ENCODE results near the gene SELENON. TPM values are rescaled to one million over a fixed set of nuclear protein-coding genes. Genes with fewer than 3 reads are reported as not detected.
A peak's percentile ranks its signal among the peaks of the same experiment; 100 is the strongest.

The SELENON gene
- polyA plus RNA-seq, 3 donors = 1.5 to 31.5 (median 3.5) TPM

DNA sequence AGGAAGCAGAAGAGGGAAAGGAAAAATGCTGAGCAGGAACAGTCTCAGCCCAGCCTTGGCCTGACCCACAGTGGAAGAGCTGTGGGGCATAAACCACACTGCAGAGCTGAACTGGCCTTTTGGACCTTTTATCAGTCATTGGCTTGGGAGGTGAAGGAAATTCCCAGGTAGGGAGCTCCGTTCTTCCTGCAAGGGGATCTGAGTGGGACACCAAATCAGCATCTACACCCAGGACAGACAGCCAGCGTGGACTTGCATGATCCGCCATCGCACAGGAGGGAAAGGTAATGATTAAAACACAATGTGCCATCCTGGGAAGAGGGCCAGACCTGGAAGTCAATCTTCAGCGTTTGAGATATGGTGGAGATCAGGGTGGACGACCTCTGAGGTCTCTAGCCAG lies 18.6 kb downstream of the SELENON start:
- Mint-ChIP-seq H3K27me3 (ENCODE audit: low read depth in 3 of 3) (peaks cover 0 to 4% (median 3%) of the 10 kb centered on the region in 3 donors), H3K4me3 (peak overlapping the region in 1 of 2 donors; percentile 11), H3K27ac (peak overlapping the region in 1 of 7 donors; percentile 28), H3K4me1 (peaks cover 34% of the 10 kb centered on the region), H3K9me3 (peaks cover 0 to 2% (median 0%) of the 10 kb centered on the region in 7 donors), H3K36me3 (peaks cover 31 to 42% of the 10 kb centered on the region in 2 donors)
- no peak overlapping the region for H2AFZ ChIP-seq (ENCODE audit: insufficient read depth, low read depth, low read length, poor library complexity, severe bottlenecking)
- no peaks in the 10 kb centered on the region for H3K27me3 ChIP-seq (ENCODE audit: control insufficient read depth in 2 of 2, insufficient read depth in 2 of 2, low read length in 2 of 2)
- H4K20me1 ChIP-seq (ENCODE audit: insufficient read depth, low read length) = peaks cover 22% of the 10 kb centered on the region
- peak overlapping the region in 1 of 3 experiments; percentile 93 for H3K4me3 ChIP-seq (replicated peaks in 1 of 3; ENCODE audit: low read depth in 2 of 3, low read length in 3 of 3)
- H3K36me3 ChIP-seq (replicated peaks in 1 of 2; ENCODE audit: control insufficient read depth in 1 of 2, insufficient read depth in 2 of 2, low read length in 2 of 2) = peaks cover 25 to 31% of the 10 kb centered on the region in 2 donors
- H3K27ac ChIP-seq (ENCODE audit: low read depth in 1 of 2, low read length in 2 of 2) = no peak overlapping the region
- DNase-seq = no peak
- no peaks in the 10 kb centered on the region for H3K9me3 ChIP-seq (replicated peaks in 1 of 2; ENCODE audit: control insufficient read depth in 1 of 2, insufficient read depth in 1 of 2, low read length in 2 of 2)
- H3K4me2 ChIP-seq (replicated peaks; ENCODE audit: extremely low read depth, low read length, poor library complexity, severe bottlenecking) = peak overlapping the region; percentile 99
- intact Hi-C loops (cut with micrococcal nuclease) = no loop called here
- TF ChIP-seq CTCF (IDR thresholded peaks at IDR 0.05) = no peak
- peaks cover 37% of the 10 kb centered on the region for H3K79me2 ChIP-seq (ENCODE audit: insufficient read depth, low read length)
- H3K4me1 ChIP-seq (ENCODE audit: control insufficient read depth in 1 of 2, insufficient read depth in 2 of 2, low read length in 2 of 2) = peaks cover 20 to 33% of the 10 kb centered on the region in 2 donors
- no peak overlapping the region for H3K9ac ChIP-seq (ENCODE audit: insufficient read depth, low read length, poor library complexity, severe bottlenecking)
- WGBS (ENCODE audit: insufficient coverage) = 100% methylated on average over 1 of the region's 6 CpGs

GRCh38 chr1:25819491-25820246 lies 19.7 kb downstream of the SELENON start, which contains the start of gene MTFR1L:
MTFR1L (plus strand) TSS chr1:25819954; CDS start chr1:25823105, 3,151 bp downstream.
- peaks cover 0 to 2% (median 0%) of the 10 kb centered on the region in 7 donors for H3K9me3 Mint-ChIP-seq
- H3K36me3 ChIP-seq (replicated peaks in 1 of 2; ENCODE audit: control insufficient read depth in 1 of 2, insufficient read depth in 2 of 2, low read length in 2 of 2) = peaks cover 19 to 30% of the 10 kb centered on the region in 2 donors
- H3K4me2 ChIP-seq (replicated peaks; ENCODE audit: extremely low read depth, low read length, poor library complexity, severe bottlenecking) = peak within 1 kb of the TSS; percentile 99
- H3K9me3 ChIP-seq (replicated peaks in 1 of 2; ENCODE audit: control insufficient read depth in 1 of 2, insufficient read depth in 1 of 2, low read length in 2 of 2) = no peaks in the 10 kb centered on the region
- peaks cover 0 to 4% (median 3%) of the 10 kb centered on the region in 3 donors for H3K27me3 Mint-ChIP-seq (ENCODE audit: low read depth in 3 of 3)
- peaks cover 25 to 41% of the 10 kb centered on the region in 2 donors for H3K36me3 Mint-ChIP-seq
- no peak for TF ChIP-seq CTCF (IDR thresholded peaks at IDR 0.05)
- peak within 1 kb of the TSS; percentile 82 to 87 for H3K27ac ChIP-seq (ENCODE audit: low read depth in 1 of 2, low read length in 2 of 2)
- peaks cover 20 to 33% of the 10 kb centered on the region in 2 donors for H3K4me1 ChIP-seq (ENCODE audit: control insufficient read depth in 1 of 2, insufficient read depth in 2 of 2, low read length in 2 of 2)
- intact Hi-C loops (cut with micrococcal nuclease) = loop anchor here in 1 of 2 donors (2.0 to 5.0 kb wide), 2 partner anchors 38 to 179 kb away; partner anchors contain the start of genes AUNIP and PAFAH2
- H3K79me2 ChIP-seq (ENCODE audit: insufficient read depth, low read length) = peaks cover 48% of the 10 kb centered on the region
- H3K4me1 Mint-ChIP-seq = peaks cover 36% of the 10 kb centered on the region
- peak within 1 kb of the TSS; percentile 91 to 98 (median 95) for H3K27ac Mint-ChIP-seq
- H3K9ac ChIP-seq (ENCODE audit: insufficient read depth, low read length, poor library complexity, severe bottlenecking) = peak within 1 kb of the TSS; percentile 95
- peak; percentile 51 to 75 (median 58) for DNase-seq
- under 1% methylated on average over 63 of the region's 64 CpGs for WGBS (ENCODE audit: insufficient coverage)
- peak within 1 kb of the TSS; percentile 70 to 93 (median 88) for H3K4me3 ChIP-seq (replicated peaks in 1 of 3; ENCODE audit: low read depth in 2 of 3, low read length in 3 of 3)
- peak within 1 kb of the TSS; percentile 97 to 98 for H3K4me3 Mint-ChIP-seq
- peak within 1 kb of the TSS; percentile 98 for H2AFZ ChIP-seq (ENCODE audit: insufficient read depth, low read depth, low read length, poor library complexity, severe bottlenecking)
- H3K27me3 ChIP-seq (ENCODE audit: control insufficient read depth in 2 of 2, insufficient read depth in 2 of 2, low read length in 2 of 2) = no peaks in the 10 kb centered on the region
- H4K20me1 ChIP-seq (ENCODE audit: insufficient read depth, low read length) = peaks cover 31% of the 10 kb centered on the region
